Measurements from ENCODE around the gene TADA2A.

Gene TADA2A

GRCh38 chr17:37429453-37429852 is 22.8 kb downstream of the TADA2A start:
- TF ChIP-seq CTCF (IDR thresholded peaks at IDR 0.05), result no peak

GRCh38 chr17:37430051-37430627 is 23.5 kb downstream of the TADA2A start:
- TF ChIP-seq CTCF (IDR thresholded peaks at IDR 0.05), result no peak

- no peak for TF ChIP-seq CTCF (IDR thresholded peaks at IDR 0.05)
These were observed 26.0 kb downstream of the TADA2A start for GRCh38 chr17:37432671-37433070.

GRCh38 chr17:37438141-37438540 is 31.5 kb downstream of the TADA2A start:
- peak; percentile 29; the same call in 1 of the 2 replicates for TF ChIP-seq CTCF (IDR thresholded peaks at IDR 0.05)

- TF ChIP-seq CTCF (IDR thresholded peaks at IDR 0.05), result no peak
These were observed 33.7 kb downstream of the TADA2A start for GRCh38 chr17:37440424-37440823.

GRCh38 chr17:37446027-37446426 is 39.3 kb downstream of the TADA2A start:
- no peak for TF ChIP-seq CTCF (IDR thresholded peaks at IDR 0.05)

- TF ChIP-seq CTCF (IDR thresholded peaks at IDR 0.05), result no peak
These were observed 41.0 kb downstream of the TADA2A start for GRCh38 chr17:37447641-37448040.

- no peak for TF ChIP-seq CTCF (IDR thresholded peaks at IDR 0.05)
These were observed 43.4 kb downstream of the TADA2A start for GRCh38 chr17:37450112-37450511.

Data from LNCAP (cell line).